HUES64 (cell line): ENCODE measurements around the gene KLB.
"Not testable (repeated sequence)": the region's sequence is repeated elsewhere in the genome, so short reads cannot be mapped to it uniquely, and the experiment has no call there.

Experiments used
- H3K27ac ChIP-seq: 2 replicates; pipeline ENCODE4 v1.7.0; 2013; ENCODE audit warnings: low read depth, low read length, inconsistent platforms
- H3K27me3 ChIP-seq: 2 replicates; pipeline ENCODE4 v1.6.1; 2013; ENCODE audit warnings: mild to moderate bottlenecking, low read length; ENCODE audit not compliant: insufficient read depth
- H3K36me3 ChIP-seq: 2 replicates; pipeline ENCODE4 v1.6.1; 2013; ENCODE audit warnings: mild to moderate bottlenecking, low read length; ENCODE audit not compliant: insufficient read depth
- H3K4me1 ChIP-seq: 2 replicates; pipeline ENCODE4 v1.6.1; 2013; ENCODE audit warnings: mild to moderate bottlenecking, low read length, moderate library complexity; ENCODE audit not compliant: insufficient read depth
- H3K4me3 ChIP-seq: 2 replicates; pipeline ENCODE4 v1.5.1; 2013; ENCODE audit warnings: mild to moderate bottlenecking, low read length, moderate library complexity
- H3K9ac ChIP-seq: 2 replicates; pipeline ENCODE4 v1.6.1; 2013; ENCODE audit warnings: mild to moderate bottlenecking, low read depth, low read length
- H3K9me3 ChIP-seq: 2 replicates; pipeline ENCODE4 v1.6.1; 2013; ENCODE audit warnings: low read depth, low read length; ENCODE audit not compliant: insufficient read depth
- WGBS: fragments of 150-250, 120-280 bp; methylation state at CpG from one replicate; pipeline ENCODE4 v1.1.7; 2013; ENCODE audit warnings: missing lambda C conversion rate; 5-methylcytosine and 5-hydroxymethylcytosine counted together

The KLB gene

DNA sequence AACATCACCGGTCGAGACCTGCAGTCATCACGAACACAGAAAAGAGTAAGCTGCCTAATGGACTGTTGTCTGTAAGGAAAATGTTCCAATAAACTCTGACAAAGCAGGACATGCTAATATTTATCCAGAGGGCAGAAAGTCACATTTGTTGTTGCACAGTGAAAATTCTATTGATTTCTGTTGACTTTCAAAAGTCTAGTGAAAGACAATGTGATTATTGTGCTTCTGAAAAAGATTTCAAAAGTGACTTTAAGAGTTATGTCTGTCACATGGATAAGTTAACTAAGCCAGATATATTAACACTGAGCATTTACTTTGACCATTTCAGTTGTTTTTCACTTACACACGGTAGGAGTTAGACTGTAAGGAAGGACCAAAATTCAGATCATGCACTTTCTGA, 31.3 kb upstream of the KLB start:
- H3K9ac ChIP-seq: no peak overlapping the region
- H3K4me1 ChIP-seq: no peaks in the 10 kb centered on the region
- 0 out of 2 replicates have a peak, but pooled peaks cover 6% of the 10 kb centered on the region for H3K9me3 ChIP-seq
- H3K27me3 ChIP-seq: no peaks in the 10 kb centered on the region; the same call in 1 of the 2 replicates
- H3K27ac ChIP-seq: no peak overlapping the region
- WGBS: 84% methylated on average over 4 of the region's 4 CpGs
- H3K36me3 ChIP-seq: no peaks in the 10 kb centered on the region
- no peak overlapping the region for H3K4me3 ChIP-seq

DNA sequence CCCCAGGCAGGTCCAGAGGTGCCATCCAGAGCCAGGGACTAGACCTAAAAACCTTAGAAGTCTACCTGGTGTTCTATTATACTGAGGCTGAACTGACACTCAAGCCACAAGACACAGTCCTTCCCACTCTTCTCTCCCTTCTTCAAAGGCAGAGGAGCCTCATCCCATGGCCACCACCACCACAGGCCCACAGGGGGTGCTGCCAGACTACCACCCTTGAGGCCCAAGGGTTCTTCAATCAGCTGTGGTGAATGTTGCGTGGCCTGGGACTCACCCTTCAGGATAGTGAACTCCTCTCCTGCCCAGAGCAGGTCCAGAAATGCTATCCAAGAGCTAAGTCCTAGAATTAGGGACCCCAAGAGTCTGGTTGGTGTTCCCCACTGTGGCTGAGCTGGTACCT, 23.0 kb upstream of the KLB start:
- no peak overlapping the region for H3K9ac ChIP-seq
- H3K4me3 ChIP-seq: no peak overlapping the region
- WGBS: 98% methylated on average over 1 of the region's 1 CpG
- H3K4me1 ChIP-seq: peaks cover 4% of the 10 kb centered on the region; the same call in 1 of the 2 replicates
- no peaks in the 10 kb centered on the region for H3K36me3 ChIP-seq
- H3K9me3 ChIP-seq: no peaks in the 10 kb centered on the region
- H3K27me3 ChIP-seq: no peaks in the 10 kb centered on the region; the same call in 1 of the 2 replicates
- no peak overlapping the region for H3K27ac ChIP-seq

DNA sequence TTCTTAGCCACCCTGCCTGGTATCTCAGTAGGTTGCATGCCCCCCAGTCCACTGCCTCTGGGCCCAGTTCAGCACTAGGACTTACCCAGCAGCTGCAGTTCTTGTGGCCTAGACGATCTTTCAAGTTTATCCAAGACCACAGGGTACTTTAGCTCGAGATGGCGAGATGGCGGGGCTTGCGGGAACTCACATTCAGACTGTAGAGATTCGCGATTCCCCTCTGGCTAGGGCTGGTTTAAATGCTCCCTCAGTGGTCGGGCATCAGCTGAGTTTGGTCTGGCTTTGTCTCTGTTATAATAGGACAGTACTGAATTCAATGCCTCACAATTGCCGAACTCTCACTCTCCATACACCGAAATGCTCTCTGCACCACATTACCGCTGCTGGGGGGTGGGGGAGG, 22.2 kb upstream of the KLB start:
- H3K4me3 ChIP-seq: no peak overlapping the region
- WGBS: 84% methylated on average over 8 of the region's 11 CpGs
- H3K36me3 ChIP-seq: no peaks in the 10 kb centered on the region
- H3K9me3 ChIP-seq: no peaks in the 10 kb centered on the region
- H3K9ac ChIP-seq: no peak overlapping the region
- no peak overlapping the region for H3K27ac ChIP-seq
- no peaks in the 10 kb centered on the region; the same call in 1 of the 2 replicates for H3K27me3 ChIP-seq
- H3K4me1 ChIP-seq: peaks cover 4% of the 10 kb centered on the region; the same call in 1 of the 2 replicates

DNA sequence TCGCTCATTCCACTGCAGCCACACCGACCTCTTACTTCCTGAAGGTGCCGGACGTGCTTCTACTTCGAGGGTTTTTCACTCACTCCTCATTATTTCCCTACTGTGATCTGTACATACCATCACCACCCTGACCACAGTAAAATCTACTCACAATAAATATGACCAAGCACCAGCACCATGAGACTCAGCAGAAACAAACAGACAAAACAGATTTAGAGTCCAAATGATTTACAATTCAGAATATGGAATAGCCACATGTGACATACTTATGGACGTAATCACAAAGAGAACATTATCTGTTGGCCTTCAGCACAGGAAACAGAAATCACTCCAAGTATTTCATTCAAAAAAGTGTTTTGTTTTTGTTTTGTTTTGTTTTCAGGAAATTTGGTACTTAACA, 16.1 kb upstream of the KLB start:
- Histone ChIP-seq H3K27me3 (no peaks in the 10 kb centered on the region), H3K36me3 (no peaks in the 10 kb centered on the region), H3K9ac (no peak overlapping the region), H3K27ac (no peak overlapping the region), H3K9me3 (no peaks in the 10 kb centered on the region), H3K4me1 (no peaks in the 10 kb centered on the region), H3K4me3 (no peak overlapping the region)
- 91% methylated on average over 6 of the region's 6 CpGs for WGBS

DNA sequence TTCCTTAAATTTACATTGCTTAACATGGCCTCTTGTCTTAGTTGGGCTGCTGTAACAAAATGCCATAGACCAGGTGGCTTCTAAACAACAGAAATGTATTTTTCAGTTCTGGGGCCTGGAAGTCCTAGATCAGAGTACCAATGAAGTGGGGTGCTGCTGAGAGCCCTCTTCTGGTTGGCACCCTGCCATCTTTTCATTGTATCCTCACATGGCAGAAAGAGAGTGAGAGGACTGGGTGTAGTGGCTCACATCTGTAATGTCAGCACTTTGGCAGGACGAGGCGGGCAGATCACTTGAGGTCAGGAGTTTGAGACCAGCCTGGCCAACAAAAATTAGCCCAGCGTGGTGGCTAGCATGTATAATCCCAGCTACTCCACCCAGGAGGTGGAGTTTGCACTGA, 12.0 kb upstream of the KLB start:
- H3K36me3 ChIP-seq: no peaks in the 10 kb centered on the region
- H3K27ac ChIP-seq: no peak overlapping the region
- H3K9ac ChIP-seq: no peak overlapping the region
- H3K4me1 ChIP-seq: no peaks in the 10 kb centered on the region
- WGBS: 88% methylated on average over 3 of the region's 3 CpGs
- no peak overlapping the region for H3K4me3 ChIP-seq
- H3K9me3 ChIP-seq: no peaks in the 10 kb centered on the region
- no peaks in the 10 kb centered on the region for H3K27me3 ChIP-seq

DNA sequence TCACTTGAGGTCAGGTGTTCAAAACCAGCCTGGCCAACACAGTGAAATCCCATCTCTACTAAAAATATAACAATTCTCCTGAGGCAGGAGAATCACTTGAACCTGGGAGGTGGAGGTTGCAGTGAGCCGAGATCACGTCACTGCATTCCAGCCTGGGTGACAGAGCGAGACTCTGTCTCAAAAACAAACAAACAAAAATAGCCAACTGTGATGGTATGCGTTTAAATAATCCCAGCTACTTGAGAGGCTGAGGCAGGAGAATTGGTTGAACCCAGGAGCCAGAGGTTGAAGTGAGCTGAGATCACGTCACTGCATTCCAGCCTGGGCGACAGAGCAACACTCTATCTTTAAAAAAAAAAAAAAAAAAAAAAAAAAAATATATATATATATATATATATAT, 5.1 kb upstream of the KLB start:
- not testable (repeated sequence) for H3K9me3 ChIP-seq, H3K4me1 ChIP-seq, H3K27ac ChIP-seq, H3K36me3 ChIP-seq, H3K9ac ChIP-seq, H3K27me3 ChIP-seq, H3K4me3 ChIP-seq
- 90% methylated on average over 3 of the region's 6 CpGs for WGBS

DNA sequence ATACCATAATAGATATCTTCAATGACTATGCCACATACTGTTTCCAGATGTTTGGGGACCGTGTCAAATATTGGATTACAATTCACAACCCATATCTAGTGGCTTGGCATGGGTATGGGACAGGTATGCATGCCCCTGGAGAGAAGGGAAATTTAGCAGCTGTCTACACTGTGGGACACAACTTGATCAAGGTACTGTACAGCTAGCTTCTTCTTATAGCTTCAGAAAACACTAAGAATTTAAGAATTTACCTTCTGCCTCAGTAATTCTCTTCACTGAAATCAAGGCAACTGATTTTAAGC, 805 bp downstream of the KLB start:
- Histone ChIP-seq H3K9me3 (no peaks in the 10 kb centered on the region), H3K4me1 (no peaks in the 10 kb centered on the region), H3K27ac (no peak overlapping the region), H3K9ac (no peak overlapping the region), H3K27me3 (no peaks in the 10 kb centered on the region; the same call in 1 of the 2 replicates), H3K36me3 (no peaks in the 10 kb centered on the region), H3K4me3 (no peak overlapping the region)
- 83% methylated on average over 1 of the region's 1 CpG for WGBS

DNA sequence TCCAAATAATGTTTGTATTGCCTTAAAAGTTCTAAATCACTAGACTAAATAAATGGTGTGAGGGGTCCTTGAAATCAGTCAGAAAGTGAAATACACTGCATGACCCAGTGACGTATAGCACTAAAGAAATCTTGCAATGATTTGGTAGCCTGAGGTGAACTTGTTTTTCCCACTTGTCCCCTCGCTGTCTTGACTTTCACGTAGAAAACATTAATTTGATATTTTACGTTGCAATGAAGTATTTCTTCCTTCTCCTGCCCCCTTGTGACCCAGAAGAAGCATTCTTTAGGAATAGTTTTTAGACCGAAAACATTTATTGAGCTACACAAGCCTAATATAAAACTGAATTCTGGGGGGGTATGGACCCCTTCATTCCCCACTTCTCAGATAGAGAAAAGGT, 3.7 kb downstream of the KLB start:
- H3K27me3 ChIP-seq: no peaks in the 10 kb centered on the region; the same call in 1 of the 2 replicates
- H3K4me1 ChIP-seq: no peaks in the 10 kb centered on the region
- H3K36me3 ChIP-seq: no peaks in the 10 kb centered on the region
- no peak overlapping the region for H3K9ac ChIP-seq
- no peak overlapping the region for H3K27ac ChIP-seq
- H3K9me3 ChIP-seq: no peaks in the 10 kb centered on the region
- no peak overlapping the region for H3K4me3 ChIP-seq
- 84% methylated on average over 4 of the region's 5 CpGs for WGBS

DNA sequence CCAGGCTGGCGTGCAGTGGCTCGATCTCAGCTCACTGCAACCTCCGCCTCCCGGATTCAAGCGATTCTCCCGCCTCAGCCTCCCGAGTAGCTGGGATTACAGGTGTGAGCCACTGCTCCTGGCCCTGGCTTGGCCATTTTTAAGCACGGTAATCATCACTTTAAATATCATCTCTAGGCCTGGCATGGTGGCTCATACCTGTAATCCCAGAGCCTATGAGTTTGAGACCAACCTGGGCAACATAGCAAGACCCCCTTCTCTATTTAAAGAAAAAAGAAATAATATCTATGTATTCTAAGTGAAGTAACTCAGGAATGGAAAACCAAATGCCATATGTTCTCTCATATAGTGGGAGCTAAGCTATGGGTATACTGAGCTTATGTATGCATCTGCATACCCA, 4.8 kb downstream of the KLB start:
- not testable (repeated sequence) for H3K9ac ChIP-seq, H3K9me3 ChIP-seq, H3K27ac ChIP-seq, H3K27me3 ChIP-seq, H3K4me1 ChIP-seq, H3K4me3 ChIP-seq, H3K36me3 ChIP-seq
- WGBS: 89% methylated on average over 8 of the region's 8 CpGs

DNA sequence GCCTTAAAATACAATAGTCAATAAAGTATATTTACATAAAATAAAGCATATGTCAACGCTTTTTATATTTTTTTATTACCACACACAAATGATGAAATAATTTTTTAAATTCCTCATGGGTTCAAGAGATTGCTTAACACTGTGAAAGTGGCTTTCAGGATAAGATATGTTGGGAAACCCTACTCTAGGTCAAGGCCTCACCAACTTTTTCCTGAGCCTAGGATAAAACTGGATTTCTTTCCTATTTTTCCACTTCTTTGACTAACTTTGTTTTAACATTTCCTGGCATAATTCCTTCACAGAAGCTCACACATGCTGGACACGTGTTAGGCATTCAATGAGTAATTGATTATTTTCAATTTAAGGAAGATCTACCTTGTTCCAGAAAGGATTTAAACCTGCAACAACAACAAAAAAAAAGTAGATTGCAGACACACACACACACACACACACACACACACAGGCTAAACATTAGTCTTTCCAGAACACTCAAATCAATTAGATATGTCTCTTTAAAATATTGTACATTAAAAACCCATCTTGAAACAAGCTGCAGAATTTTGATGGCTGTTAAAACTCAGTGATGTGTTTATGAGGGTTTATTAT, 9.1 kb downstream of the KLB start:
- 100% methylated on average over 1 of the region's 2 CpGs for WGBS
- Histone ChIP-seq H3K9ac (no peak overlapping the region), H3K4me1 (no peaks in the 10 kb centered on the region), H3K4me3 (no peak overlapping the region), H3K36me3 (no peaks in the 10 kb centered on the region), H3K9me3 (no peaks in the 10 kb centered on the region), H3K27me3 (no peaks in the 10 kb centered on the region), H3K27ac (no peak overlapping the region)

DNA sequence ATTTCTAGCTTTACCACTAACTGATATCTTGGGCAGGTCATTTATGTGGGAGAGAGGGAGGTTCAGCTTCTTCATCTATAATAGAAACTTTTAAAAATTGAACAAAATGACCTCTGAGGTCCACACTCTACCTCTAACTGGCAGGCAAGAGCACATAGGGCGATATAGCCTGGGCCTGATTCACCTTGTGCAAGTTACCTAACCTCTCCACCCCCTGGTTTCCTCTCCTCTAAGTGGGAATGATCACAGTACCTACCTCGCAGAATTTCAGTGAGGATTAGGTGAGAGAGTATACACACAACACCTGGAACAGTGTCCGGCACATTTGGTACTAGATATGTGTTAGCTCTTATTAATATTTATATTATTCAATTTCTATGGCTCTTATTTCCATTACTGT, 15.5 kb downstream of the KLB start:
- H3K9ac ChIP-seq: no peak overlapping the region

DNA sequence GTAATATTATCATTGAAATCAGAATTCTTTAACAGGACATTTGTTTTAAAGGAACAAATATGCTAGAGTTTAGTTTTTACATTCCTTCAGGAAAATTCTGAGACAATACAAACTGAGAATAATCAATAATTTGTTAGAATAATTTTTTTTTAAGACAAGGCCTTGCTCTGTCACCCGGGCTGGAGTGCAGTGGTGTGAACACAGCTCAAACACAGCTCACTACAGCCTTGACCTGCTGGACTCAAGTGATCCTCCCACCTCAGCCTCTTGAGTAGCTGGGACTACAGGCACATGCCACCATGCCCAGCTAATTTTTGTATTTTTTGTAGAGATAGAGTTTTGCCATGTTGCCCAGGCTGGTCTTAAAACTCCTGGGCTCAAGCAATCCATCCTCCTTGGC, 18.6 kb downstream of the KLB start:
- not testable (repeated sequence) for H3K9ac ChIP-seq, H3K4me3 ChIP-seq, H3K27me3 ChIP-seq, H3K9me3 ChIP-seq, H3K4me1 ChIP-seq, H3K36me3 ChIP-seq, H3K27ac ChIP-seq
- 92% methylated on average over 1 of the region's 1 CpG for WGBS

More for the DNA sequence above, 15.5 kb downstream of the KLB start:
- Histone ChIP-seq H3K27me3 (no peaks in the 10 kb centered on the region), H3K4me3 (no peak overlapping the region), H3K36me3 (no peaks in the 10 kb centered on the region), H3K4me1 (no peaks in the 10 kb centered on the region), H3K27ac (no peak overlapping the region), H3K9me3 (no peaks in the 10 kb centered on the region)
- 94% methylated on average over 1 of the region's 3 CpGs for WGBS
